Brain microvascular endothelial cell (primary cell): ENCODE data around the gene SFXN5.

ENCODE experiments used
- DNase-seq: peaks from one replicate; pipeline ENCODE4 v3.0.0-alpha.2; 2020
- H3K27ac ChIP-seq: fragments of 250-450 bp; sonication (Bioruptor Pico); 2 replicates; pipeline ENCODE4 v1.5.1; 2020; ENCODE audit warnings: mild to moderate bottlenecking, moderate library complexity
- H3K27me3 ChIP-seq: fragments of 250-450 bp; sonication (Bioruptor Pico); replicated peaks from 2 replicates; pipeline ENCODE4 v1.5.1; 2020; ENCODE audit warnings: mild to moderate bottlenecking
- H3K36me3 ChIP-seq: fragments of 250-450 bp; sonication (Bioruptor Pico); replicated peaks from 2 replicates; pipeline ENCODE4 v1.5.1; 2020; ENCODE audit warnings: mild to moderate bottlenecking
- H3K4me3 ChIP-seq: 2 replicates; pipeline ENCODE4 v1.5.1; 2011; ENCODE audit warnings: low read depth, mild to moderate bottlenecking, control low read depth, low read length, moderate library complexity
- in situ Hi-C: cut with HindIII; loops from 2 replicates; pipeline ENCODE4 v1.10.0; 2017; ENCODE audit warnings: low sequenced_read_pairs, low pct_ligation_motif_present
- TF ChIP-seq, protein P1 (sequence below): IDR thresholded peaks from 2 replicates; pipeline ENCODE4 v1.5.1; 2011; ENCODE audit warnings: low read depth, mild to moderate bottlenecking, moderate library complexity, low read length, control low read depth, inconsistent platforms; ENCODE audit errors: missing control alignments

The SFXN5 gene

DNA sequence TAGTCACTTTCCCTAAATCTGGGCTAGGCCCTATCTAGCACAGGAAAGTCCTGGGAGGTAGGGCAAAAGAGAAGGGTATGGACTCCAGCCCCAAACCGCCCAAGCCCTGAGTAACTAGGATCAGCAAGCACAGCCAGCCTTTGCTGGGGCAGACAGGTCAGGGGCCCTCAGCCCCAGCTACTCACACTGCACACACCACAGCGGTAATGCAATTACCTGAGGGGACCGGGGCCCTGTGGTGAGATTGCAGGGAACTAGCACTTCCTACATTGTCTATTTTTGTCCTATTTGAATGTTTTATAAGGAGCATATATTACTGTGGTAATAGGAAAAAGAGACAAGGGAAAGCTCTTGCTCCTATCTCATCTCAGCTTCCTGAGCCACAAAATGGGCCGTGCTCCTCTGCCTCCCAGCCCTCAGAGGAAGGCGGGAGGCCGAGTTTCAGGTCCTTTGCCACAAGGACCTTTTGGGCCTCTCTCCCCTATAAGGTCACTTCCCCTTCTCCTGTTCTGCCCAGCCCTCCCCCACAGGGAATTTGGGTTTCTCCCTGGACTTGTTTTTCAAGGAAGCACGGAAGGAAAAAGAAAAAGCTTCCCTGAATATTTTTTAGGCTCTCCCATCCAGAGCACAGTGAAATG, 20.8 kb upstream of the SFXN5 start:
- in situ Hi-C loops, result no loop called here
- no peak overlapping the region for H3K27ac ChIP-seq
- H3K36me3 ChIP-seq, result peaks cover 16% of the 10 kb centered on the region
- DNase-seq, result no peak
- H3K4me3 ChIP-seq, result no peak overlapping the region
- H3K27me3 ChIP-seq, result no peaks in the 10 kb centered on the region
- TF ChIP-seq, protein P1, sequence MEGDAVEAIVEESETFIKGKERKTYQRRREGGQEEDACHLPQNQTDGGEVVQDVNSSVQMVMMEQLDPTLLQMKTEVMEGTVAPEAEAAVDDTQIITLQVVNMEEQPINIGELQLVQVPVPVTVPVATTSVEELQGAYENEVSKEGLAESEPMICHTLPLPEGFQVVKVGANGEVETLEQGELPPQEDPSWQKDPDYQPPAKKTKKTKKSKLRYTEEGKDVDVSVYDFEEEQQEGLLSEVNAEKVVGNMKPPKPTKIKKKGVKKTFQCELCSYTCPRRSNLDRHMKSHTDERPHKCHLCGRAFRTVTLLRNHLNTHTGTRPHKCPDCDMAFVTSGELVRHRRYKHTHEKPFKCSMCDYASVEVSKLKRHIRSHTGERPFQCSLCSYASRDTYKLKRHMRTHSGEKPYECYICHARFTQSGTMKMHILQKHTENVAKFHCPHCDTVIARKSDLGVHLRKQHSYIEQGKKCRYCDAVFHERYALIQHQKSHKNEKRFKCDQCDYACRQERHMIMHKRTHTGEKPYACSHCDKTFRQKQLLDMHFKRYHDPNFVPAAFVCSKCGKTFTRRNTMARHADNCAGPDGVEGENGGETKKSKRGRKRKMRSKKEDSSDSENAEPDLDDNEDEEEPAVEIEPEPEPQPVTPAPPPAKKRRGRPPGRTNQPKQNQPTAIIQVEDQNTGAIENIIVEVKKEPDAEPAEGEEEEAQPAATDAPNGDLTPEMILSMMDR, result no peak

DNA sequence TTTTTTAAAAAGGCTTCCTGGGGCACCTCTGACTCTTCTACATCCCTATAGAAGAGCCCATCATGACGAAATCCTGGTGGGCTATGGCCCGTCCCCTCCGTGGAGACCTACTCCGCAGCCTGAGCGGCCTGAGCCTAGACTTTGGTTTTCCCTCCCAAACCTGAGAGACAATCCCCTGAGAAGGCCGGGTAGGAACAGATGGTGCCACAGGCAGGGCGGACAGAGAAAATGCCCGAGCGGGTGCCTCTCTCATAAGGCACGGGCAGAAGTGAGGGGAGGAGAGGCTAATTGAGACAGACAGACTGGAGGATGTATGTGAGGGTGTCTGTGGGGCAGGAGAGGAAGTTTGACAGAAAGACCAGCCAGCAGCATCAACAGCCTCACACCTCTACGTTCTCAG, 20.2 kb upstream of the SFXN5 start:
- DNase-seq, result no peak
- no peaks in the 10 kb centered on the region for H3K27me3 ChIP-seq
- peaks cover 21% of the 10 kb centered on the region for H3K36me3 ChIP-seq
- H3K27ac ChIP-seq, result no peak overlapping the region
- TF ChIP-seq, protein P1, result no peak
- H3K4me3 ChIP-seq, result no peak overlapping the region
- in situ Hi-C loops, result no loop called here

DNA sequence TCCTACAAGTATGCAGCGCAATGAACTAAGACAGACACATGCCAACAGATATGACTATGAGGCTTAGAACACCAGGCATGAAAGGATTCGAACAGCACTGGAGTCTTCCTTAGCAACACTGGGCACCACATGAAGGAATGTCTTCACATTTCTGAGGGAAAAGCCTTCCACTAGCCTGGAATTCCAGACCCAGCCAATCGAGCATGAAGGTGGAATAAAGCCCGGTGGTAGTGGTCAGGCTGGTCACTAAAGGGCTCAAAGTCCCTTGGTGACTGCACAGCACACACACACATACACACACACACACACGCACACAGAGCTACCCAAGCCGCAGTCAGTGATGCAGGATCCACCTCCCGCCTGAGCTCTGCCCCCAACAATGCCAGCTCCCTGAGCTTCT, 19.7 kb upstream of the SFXN5 start:
- H3K36me3 ChIP-seq, result peaks cover 23% of the 10 kb centered on the region
- no peak overlapping the region for H3K4me3 ChIP-seq
- no peak overlapping the region for H3K27ac ChIP-seq
- no peaks in the 10 kb centered on the region for H3K27me3 ChIP-seq
- in situ Hi-C loops, result no loop called here
- no peak for DNase-seq
- TF ChIP-seq, protein P1, result no peak

DNA sequence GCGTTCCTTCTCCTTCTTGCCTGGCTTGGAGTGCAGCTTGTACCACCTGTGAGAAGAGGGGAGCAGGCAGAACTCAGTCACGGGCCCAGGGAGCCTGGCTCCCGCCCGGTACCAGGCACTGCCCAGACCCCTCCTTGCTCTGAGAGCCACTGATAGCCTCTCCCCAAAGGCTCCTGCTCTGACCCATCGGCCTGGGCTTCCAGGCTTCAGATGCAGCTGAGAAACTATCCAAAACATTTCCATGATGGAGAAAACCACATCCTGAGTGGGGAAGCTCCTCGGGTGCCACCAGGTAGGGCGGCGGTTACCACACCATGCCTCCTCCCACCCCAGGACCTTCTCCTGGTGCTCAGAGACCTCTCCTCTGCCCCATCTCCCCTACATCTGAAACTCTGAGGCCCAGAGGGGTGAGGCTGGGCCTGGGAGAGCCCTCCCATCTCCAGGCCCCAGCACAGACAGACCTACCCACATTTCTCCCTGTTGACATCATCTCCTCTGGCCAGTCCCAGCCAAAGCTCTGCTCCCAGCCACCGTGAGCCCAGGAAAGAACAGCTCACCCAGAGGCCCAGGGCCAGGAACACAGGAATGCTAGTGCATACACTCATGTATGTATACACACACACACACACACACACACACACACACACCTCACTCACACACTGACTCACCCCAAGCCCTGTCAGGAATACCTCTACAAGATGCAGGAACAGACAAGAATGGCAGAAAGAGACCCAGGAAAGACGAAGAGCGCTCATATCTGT, 17.9 kb upstream of the SFXN5 start:
- DNase-seq, result peak; percentile 99
- in situ Hi-C loops, result no loop called here

DNA sequence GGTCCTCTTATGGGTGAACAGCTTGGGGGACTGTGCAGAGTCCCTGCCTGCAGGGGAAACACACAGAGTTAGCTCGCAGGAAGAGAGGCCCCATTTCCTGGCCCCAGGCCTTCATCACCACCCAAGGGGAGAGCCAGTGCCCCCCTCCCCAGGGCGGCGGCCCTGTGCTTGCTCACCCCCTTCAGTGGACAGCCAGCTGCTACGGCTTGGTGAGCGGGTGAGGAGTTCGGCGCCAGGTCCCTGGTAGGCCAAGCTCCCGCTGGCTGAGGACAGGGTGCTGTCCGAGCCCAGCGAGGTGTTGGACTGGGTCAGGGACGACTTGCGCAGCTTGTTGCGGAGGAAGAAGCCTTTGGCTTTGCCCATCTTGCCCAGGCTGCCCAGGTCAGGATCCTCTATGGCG, 17.2 kb upstream of the SFXN5 start:
- no peak overlapping the region for H3K4me3 ChIP-seq
- DNase-seq, result no peak
- H3K27ac ChIP-seq, result peak overlapping the region; percentile 79
- peaks cover 29% of the 10 kb centered on the region for H3K36me3 ChIP-seq
- TF ChIP-seq, protein P1, result no peak
- no peaks in the 10 kb centered on the region for H3K27me3 ChIP-seq
- in situ Hi-C loops, result no loop called here

More for the DNA sequence above, 17.9 kb upstream of the SFXN5 start:
- TF ChIP-seq, protein P1, result no peak
- H3K27me3 ChIP-seq, result no peaks in the 10 kb centered on the region
- H3K27ac ChIP-seq, result peak overlapping the region; percentile 79
- H3K36me3 ChIP-seq, result peaks cover 27% of the 10 kb centered on the region
- H3K4me3 ChIP-seq, result no peak overlapping the region
